Measurements from ENCODE around the gene PIGN. TPM values are rescaled to one million over a fixed set of nuclear protein-coding genes. Genes with fewer than 3 reads are reported as not detected.

Gene PIGN
- total RNA-seq, 1 experiment from 2014 or later = 21.4 TPM

DNA sequence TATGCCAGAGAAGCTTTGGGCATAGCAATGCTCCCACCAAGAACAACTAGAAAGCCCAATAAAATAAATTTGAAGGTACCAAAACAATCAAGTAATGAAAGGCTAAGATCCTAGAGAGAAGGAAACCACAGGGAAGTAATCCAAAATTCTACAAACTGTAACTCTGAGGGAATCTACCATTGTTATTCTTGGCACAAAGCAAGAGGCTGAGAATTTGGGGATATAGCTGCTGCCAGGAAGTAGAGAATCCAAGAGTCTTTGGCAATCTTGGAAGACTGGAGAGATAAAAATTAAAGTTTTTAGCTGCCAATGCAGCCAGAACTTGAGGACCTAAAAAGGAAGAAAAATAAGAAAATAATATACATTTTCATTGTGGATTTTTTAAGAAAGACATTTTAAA, 68.5 kb downstream of the PIGN start:
- Histone ChIP-seq H3K4me1 (ENCODE audit: control insufficient read depth, insufficient read depth, low read length) (no peaks in the 10 kb centered on the region), H3K27me3 (ENCODE audit: control insufficient read depth, insufficient read depth, low read length) (no peaks in the 10 kb centered on the region), H3K36me3 (ENCODE audit: control insufficient read depth, insufficient read depth, low read length) (no peaks in the 10 kb centered on the region), H3K4me3 (ENCODE audit: low read depth in 2 of 2, low read length in 2 of 2) (no peak overlapping the region), H3K27ac (ENCODE audit: low read length) (no peak overlapping the region), H3K9me3 (ENCODE audit: control insufficient read depth, insufficient read depth, low read depth, low read length) (no peaks in the 10 kb centered on the region)
- BruUV-seq (replicated peaks) = no TSS peak
- no peak for ATAC-seq
- ChIA-PET CTCF (no interaction called here), POLR2A (no interaction called here)
- TF ChIP-seq CTCF (IDR thresholded peaks at IDR 0.05) (no peak), POLR2AphosphoS5 (IDR thresholded peaks at IDR 0.05; ENCODE audit: low read depth, low read length) (no peak), TCF7L2 (IDR thresholded peaks at IDR 0.05; ENCODE audit: low read depth, low read length) (no peak), SIN3A (IDR thresholded peaks at IDR 0.05; ENCODE audit: borderline replicate concordance, insufficient read depth, low read depth, low read length) (no peak)
- TF ChIP-seq, protein P1, sequence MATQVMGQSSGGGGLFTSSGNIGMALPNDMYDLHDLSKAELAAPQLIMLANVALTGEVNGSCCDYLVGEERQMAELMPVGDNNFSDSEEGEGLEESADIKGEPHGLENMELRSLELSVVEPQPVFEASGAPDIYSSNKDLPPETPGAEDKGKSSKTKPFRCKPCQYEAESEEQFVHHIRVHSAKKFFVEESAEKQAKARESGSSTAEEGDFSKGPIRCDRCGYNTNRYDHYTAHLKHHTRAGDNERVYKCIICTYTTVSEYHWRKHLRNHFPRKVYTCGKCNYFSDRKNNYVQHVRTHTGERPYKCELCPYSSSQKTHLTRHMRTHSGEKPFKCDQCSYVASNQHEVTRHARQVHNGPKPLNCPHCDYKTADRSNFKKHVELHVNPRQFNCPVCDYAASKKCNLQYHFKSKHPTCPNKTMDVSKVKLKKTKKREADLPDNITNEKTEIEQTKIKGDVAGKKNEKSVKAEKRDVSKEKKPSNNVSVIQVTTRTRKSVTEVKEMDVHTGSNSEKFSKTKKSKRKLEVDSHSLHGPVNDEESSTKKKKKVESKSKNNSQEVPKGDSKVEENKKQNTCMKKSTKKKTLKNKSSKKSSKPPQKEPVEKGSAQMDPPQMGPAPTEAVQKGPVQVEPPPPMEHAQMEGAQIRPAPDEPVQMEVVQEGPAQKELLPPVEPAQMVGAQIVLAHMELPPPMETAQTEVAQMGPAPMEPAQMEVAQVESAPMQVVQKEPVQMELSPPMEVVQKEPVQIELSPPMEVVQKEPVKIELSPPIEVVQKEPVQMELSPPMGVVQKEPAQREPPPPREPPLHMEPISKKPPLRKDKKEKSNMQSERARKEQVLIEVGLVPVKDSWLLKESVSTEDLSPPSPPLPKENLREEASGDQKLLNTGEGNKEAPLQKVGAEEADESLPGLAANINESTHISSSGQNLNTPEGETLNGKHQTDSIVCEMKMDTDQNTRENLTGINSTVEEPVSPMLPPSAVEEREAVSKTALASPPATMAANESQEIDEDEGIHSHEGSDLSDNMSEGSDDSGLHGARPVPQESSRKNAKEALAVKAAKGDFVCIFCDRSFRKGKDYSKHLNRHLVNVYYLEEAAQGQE (IDR thresholded peaks at IDR 0.05; ENCODE audit: insufficient read depth in 1 of 2, low read depth in 2 of 2, low read length in 1 of 2) = no peak
- intact Hi-C loops (cut with micrococcal nuclease; ENCODE audit: unreplicated experiment) (no loop called here), in situ Hi-C loops (cut with HindIII; ENCODE audit: low pct_unique_long_range_greater_than_20kb, low sequenced_read_pairs) (no loop called here)
- no peak for DNase-seq (ENCODE audit: low read depth, low spot score)

DNA sequence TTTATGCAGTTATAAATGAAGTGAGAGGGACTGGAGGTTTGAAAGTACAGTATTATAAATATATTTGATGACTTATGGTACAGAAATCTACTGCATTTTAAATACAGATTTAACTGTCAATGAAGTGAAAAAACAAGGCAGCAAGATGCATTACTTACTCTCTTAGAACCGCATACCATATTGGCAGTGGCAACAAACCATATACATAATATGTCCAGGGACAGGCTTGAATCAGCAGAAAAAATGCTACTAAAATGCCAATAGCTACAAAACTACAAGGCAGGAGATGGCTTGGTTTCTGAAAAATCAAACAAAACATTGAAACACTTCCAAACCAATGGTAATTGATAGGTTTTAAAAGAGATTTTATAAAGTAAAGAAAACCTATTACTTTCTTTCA, 77.2 kb downstream of the PIGN start:
- Histone ChIP-seq H3K27ac (ENCODE audit: low read length) (no peak overlapping the region), H3K36me3 (ENCODE audit: control insufficient read depth, insufficient read depth, low read length) (no peaks in the 10 kb centered on the region), H3K27me3 (ENCODE audit: control insufficient read depth, insufficient read depth, low read length) (no peaks in the 10 kb centered on the region), H3K4me3 (ENCODE audit: low read depth in 2 of 2, low read length in 2 of 2) (no peak overlapping the region), H3K9me3 (ENCODE audit: control insufficient read depth, insufficient read depth, low read depth, low read length) (no peaks in the 10 kb centered on the region), H3K4me1 (ENCODE audit: control insufficient read depth, insufficient read depth, low read length) (no peaks in the 10 kb centered on the region)
- CTCF ChIA-PET = no interaction called here
- intact Hi-C loops (cut with micrococcal nuclease; ENCODE audit: unreplicated experiment) = no loop called here
- ATAC-seq (no peak), DNase-seq (ENCODE audit: low read depth, low spot score) (no peak)
- BruUV-seq (replicated peaks) = no TSS peak
- POLR2A ChIA-PET = no interaction called here
- in situ Hi-C loops (cut with HindIII; ENCODE audit: low pct_unique_long_range_greater_than_20kb, low sequenced_read_pairs) = no loop called here
- TF ChIP-seq, protein P1 (IDR thresholded peaks at IDR 0.05; ENCODE audit: insufficient read depth in 1 of 2, low read depth in 2 of 2, low read length in 1 of 2) = no peak
- TF ChIP-seq TCF7L2 (IDR thresholded peaks at IDR 0.05; ENCODE audit: low read depth, low read length) (no peak), SIN3A (IDR thresholded peaks at IDR 0.05; ENCODE audit: borderline replicate concordance, insufficient read depth, low read depth, low read length) (no peak), POLR2AphosphoS5 (IDR thresholded peaks at IDR 0.05; ENCODE audit: low read depth, low read length) (no peak), CTCF (IDR thresholded peaks at IDR 0.05) (no peak)
